ENCODE measurements around the gene ASB6.

DNA sequence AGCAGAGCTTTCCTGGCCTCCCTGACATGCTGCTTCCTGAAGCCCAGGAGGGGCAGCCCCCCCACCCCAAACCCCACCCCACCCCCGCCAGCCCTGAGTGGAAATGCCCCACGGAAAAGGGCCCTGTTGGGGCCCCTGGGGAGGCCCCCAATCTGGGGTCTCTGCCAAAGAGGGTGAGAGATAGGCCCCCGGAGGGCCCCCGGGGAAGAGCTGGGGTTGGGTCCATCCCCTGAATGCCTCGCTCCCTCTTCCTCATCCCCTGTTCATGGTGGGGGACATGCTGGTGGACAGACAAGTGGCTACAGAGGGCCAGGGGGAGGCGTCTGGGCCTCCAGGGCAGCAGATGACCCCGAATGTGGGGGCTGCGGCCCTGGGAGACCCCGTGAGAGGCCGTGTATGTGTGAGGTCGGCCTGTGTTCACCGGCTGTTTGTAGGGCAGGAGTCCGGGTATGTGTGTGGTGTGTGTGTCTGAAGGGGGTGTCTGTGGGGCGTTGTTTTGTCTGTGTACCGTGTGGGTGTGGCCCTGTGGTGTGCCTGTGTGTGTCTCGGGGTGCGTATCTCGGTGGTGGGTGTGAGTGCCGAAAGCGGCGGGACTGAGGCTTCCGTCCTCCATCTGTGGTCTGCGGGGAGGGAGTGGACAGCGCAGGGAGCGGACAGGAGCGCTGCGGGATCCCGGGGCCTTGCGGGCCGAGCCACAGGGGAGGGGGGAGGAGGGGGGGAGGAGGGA is 32.3 kb downstream of the ASB6 start:
- TF ChIP-seq, protein P1, sequence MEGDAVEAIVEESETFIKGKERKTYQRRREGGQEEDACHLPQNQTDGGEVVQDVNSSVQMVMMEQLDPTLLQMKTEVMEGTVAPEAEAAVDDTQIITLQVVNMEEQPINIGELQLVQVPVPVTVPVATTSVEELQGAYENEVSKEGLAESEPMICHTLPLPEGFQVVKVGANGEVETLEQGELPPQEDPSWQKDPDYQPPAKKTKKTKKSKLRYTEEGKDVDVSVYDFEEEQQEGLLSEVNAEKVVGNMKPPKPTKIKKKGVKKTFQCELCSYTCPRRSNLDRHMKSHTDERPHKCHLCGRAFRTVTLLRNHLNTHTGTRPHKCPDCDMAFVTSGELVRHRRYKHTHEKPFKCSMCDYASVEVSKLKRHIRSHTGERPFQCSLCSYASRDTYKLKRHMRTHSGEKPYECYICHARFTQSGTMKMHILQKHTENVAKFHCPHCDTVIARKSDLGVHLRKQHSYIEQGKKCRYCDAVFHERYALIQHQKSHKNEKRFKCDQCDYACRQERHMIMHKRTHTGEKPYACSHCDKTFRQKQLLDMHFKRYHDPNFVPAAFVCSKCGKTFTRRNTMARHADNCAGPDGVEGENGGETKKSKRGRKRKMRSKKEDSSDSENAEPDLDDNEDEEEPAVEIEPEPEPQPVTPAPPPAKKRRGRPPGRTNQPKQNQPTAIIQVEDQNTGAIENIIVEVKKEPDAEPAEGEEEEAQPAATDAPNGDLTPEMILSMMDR (IDR thresholded peaks at IDR 0.05), result no peak
- TF ChIP-seq EP300 (IDR thresholded peaks at IDR 0.05), result no peak
- TF ChIP-seq POLR2A (IDR thresholded peaks at IDR 0.05), result no peak
